ENCODE data around the gene PCDH1. TPM values are rescaled to one million over a fixed set of nuclear protein-coding genes. Genes with fewer than 3 reads are reported as not detected.

The PCDH1 gene
- 0.77 and 2.3 TPM in 2 replicates for total RNA-seq

GRCh38 chr5:141878186-141878710 lies at the start of gene PCDH1:
Gene PCDH1 (minus strand): TSS chr5:141878410. CDS start chr5:141878262, 148 bp downstream.

DNA sequence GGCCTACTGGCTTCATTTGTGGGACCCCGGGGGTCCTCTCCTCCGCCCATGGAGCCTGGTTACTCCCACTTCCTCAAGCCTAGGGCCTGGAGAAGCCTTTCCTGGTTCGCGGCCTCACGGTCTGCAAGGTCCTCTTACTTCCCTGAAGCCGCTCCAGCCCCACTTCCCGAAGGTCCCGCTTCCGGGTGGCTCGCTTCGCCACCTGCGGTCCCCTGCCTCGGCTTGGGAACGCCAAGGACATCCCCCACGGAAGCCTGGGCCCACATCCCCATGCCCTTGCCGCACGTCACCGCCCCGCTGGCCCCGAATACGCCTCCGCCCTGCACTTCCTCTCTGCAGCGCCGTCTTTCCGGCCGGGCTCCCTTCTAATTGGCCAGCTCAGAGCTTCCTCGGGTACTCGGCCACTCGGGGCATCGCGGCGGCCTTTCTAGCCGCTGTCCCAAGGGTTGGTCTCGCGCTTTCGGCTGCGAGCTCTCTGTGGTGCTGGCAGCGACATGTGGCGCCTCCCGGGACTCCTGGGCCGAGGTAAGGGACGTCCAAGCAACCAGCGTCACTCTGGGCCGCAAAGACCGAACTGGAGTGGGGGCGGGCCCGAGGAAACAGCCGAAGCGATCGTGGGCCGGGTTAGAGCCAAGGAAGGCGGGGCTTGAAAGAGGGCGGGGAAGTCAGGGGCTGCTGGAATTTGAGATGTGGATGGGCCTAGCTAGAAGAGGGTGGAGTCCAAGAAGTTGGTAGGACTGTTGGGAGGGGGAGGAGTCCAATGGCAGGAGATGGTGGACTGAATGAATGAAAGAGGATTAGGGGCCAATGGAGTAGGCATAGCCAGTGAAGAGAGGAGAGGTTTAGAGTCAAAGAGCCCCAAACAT lies 45.5 kb upstream of the PCDH1 start, which contains the start of gene DELE1:
Gene DELE1, plus strand, starts transcription at position 424 of the 866 bp plus-strand sequence. Its CDS starts 71 bp downstream, at position 495.

Other genes starting within 250 kb of the PCDH1 start
- 43.1 and 49.1 TPM in 2 replicates for gene HDAC3, start 241.6 kb downstream of the PCDH1 start, total RNA-seq
- gene RELL2, start 241.4 kb downstream of the PCDH1 start, total RNA-seq: 2.7 and 3.7 TPM in 2 replicates
- gene FCHSD1, start 227.0 kb downstream of the PCDH1 start, total RNA-seq: 18.6 and 40.3 TPM in 2 replicates
- 6.5 and 8.8 TPM in 2 replicates for gene ARAP3, start 196.2 kb downstream of the PCDH1 start, total RNA-seq
- gene DELE1, start 45.5 kb upstream of the PCDH1 start, total RNA-seq: 22.2 and 31.6 TPM in 2 replicates
- 0.56 and 0.77 TPM in 2 replicates for gene PCDH12, start 79.8 kb upstream of the PCDH1 start, total RNA-seq
- 78.8 and 92.5 TPM in 2 replicates for gene RNF14, start 90.7 kb upstream of the PCDH1 start, total RNA-seq
- gene GNPDA1, start 134.6 kb upstream of the PCDH1 start, total RNA-seq: 43.7 and 84.6 TPM in 2 replicates
- gene NDFIP1, start 230.4 kb upstream of the PCDH1 start, total RNA-seq: 105 and 118 TPM in 2 replicates

Data from regular cardiac myocyte (primary cell).